ENCODE data around the gene TRIP13.

The TRIP13 gene

GRCh38 chr5:946720-947625, 54.3 kb downstream of the TRIP13 start:
- DNase-seq (ENCODE audit: low read depth), result no peak
- H3K4me3 ChIP-seq (ENCODE audit: low read depth, low read length), result no peak overlapping the region

GRCh38 chr5:947626-948471, 55.2 kb downstream of the TRIP13 start:
- H3K4me3 ChIP-seq (ENCODE audit: low read depth, low read length), result no peak overlapping the region
- DNase-seq (ENCODE audit: low read depth), result no peak

- DNase-seq (ENCODE audit: low read depth), result no peak
- H3K4me3 ChIP-seq (ENCODE audit: low read depth, low read length), result no peak overlapping the region
Measured at GRCh38 chr5:948472-949274, 56.0 kb downstream of the TRIP13 start.

- no peak overlapping the region for H3K4me3 ChIP-seq (ENCODE audit: low read depth, low read length)
- DNase-seq (ENCODE audit: low read depth), result no peak
Measured at GRCh38 chr5:949275-949543, 56.5 kb downstream of the TRIP13 start.

GRCh38 chr5:949815-950560, 57.3 kb downstream of the TRIP13 start:
- DNase-seq (ENCODE audit: low read depth), result no peak
- H3K4me3 ChIP-seq (ENCODE audit: low read depth, low read length), result no peak overlapping the region

GRCh38 chr5:951940-952596, 59.4 kb downstream of the TRIP13 start:
- no peak overlapping the region for H3K4me3 ChIP-seq (ENCODE audit: low read depth, low read length)
- DNase-seq (ENCODE audit: low read depth), result no peak

- H3K4me3 ChIP-seq (ENCODE audit: low read depth, low read length), result no peak overlapping the region
- no peak for DNase-seq (ENCODE audit: low read depth)
Measured at GRCh38 chr5:952597-953271, 60.0 kb downstream of the TRIP13 start.

GRCh38 chr5:953535-954449, 61.1 kb downstream of the TRIP13 start:
- no peak for DNase-seq (ENCODE audit: low read depth)
- H3K4me3 ChIP-seq (ENCODE audit: low read depth, low read length), result no peak overlapping the region

- no peak for DNase-seq (ENCODE audit: low read depth)
Measured at GRCh38 chr5:955886-956761, 63.4 kb downstream of the TRIP13 start.

GRCh38 chr5:956941-957747, 64.5 kb downstream of the TRIP13 start:
- H3K4me3 ChIP-seq (ENCODE audit: low read depth, low read length), result no peak overlapping the region
- DNase-seq (ENCODE audit: low read depth), result peak; percentile 52

More at GRCh38 chr5:955886-956761, 63.4 kb downstream of the TRIP13 start:
- no peak overlapping the region for H3K4me3 ChIP-seq (ENCODE audit: low read depth, low read length)

GRCh38 chr5:957748-958485, 65.2 kb downstream of the TRIP13 start:
- no peak for DNase-seq (ENCODE audit: low read depth)
- H3K4me3 ChIP-seq (ENCODE audit: low read depth, low read length), result no peak overlapping the region

- H3K4me3 ChIP-seq (ENCODE audit: low read depth, low read length), result no peak overlapping the region
Measured at GRCh38 chr5:958701-959571, 66.3 kb downstream of the TRIP13 start.

GRCh38 chr5:959581-960531, 67.2 kb downstream of the TRIP13 start:
- no peak for DNase-seq (ENCODE audit: low read depth)
- no peak overlapping the region for H3K4me3 ChIP-seq (ENCODE audit: low read depth, low read length)

More at GRCh38 chr5:958701-959571, 66.3 kb downstream of the TRIP13 start:
- DNase-seq (ENCODE audit: low read depth), result no peak
